Ishikawa (cell line): ENCODE measurements around the gene RANBP10.

Experiments used
- CEBPB ChIP-seq: IDR thresholded peaks from 2 replicates; pipeline ENCODE4 v1.6.1; 2012
- CREB1 ChIP-seq: IDR thresholded peaks from 2 replicates; pipeline ENCODE4 v1.6.1; 2012; ENCODE audit warnings: low read depth
- EGR1 ChIP-seq: IDR thresholded peaks from 2 replicates; pipeline ENCODE4 v1.6.1; 2012
- EP300 ChIP-seq: IDR thresholded peaks from 2 replicates; pipeline ENCODE4 v1.6.1; 2012; ENCODE audit warnings: borderline replicate concordance
- TCF12 ChIP-seq: IDR thresholded peaks from 2 replicates; pipeline ENCODE4 v1.6.1; 2012; ENCODE audit warnings: low read depth
- YY1 ChIP-seq: IDR thresholded peaks from 2 replicates; pipeline ENCODE4 v1.6.1; 2012; ENCODE audit warnings: low read depth
- ZBTB7A ChIP-seq: IDR thresholded peaks from 2 replicates; pipeline ENCODE4 v1.6.1; 2012; ENCODE audit warnings: low read depth
- TF ChIP-seq, protein P1 (sequence below): IDR thresholded peaks from 2 replicates; pipeline ENCODE4 v1.6.1; 2012
- TF ChIP-seq, protein P2 (sequence below): IDR thresholded peaks from 2 replicates; pipeline ENCODE4 v1.6.1; 2012

DNA sequence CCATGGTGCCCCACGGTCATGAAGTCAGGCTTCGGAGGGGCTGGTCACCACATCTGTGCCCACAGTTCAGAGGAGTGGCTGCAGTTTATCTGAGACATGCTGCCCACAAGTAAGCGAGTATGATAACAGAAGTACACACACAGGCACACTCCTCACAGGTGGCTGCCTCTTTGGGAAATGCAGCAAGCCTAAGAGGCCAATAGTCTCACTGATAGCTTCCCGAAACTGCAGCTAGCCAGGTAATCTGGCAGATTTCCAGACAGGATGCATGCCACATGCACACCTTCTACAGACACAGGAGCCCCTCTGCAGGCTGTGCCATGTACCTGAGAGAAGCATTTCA lies 74.6 kb downstream of the RANBP10 start:
- TF ChIP-seq YY1 (no peak), EP300 (no peak), ZBTB7A (no peak), CEBPB (no peak), EGR1 (no peak), TCF12 (no peak), CREB1 (no peak)
- TF ChIP-seq, protein P1, sequence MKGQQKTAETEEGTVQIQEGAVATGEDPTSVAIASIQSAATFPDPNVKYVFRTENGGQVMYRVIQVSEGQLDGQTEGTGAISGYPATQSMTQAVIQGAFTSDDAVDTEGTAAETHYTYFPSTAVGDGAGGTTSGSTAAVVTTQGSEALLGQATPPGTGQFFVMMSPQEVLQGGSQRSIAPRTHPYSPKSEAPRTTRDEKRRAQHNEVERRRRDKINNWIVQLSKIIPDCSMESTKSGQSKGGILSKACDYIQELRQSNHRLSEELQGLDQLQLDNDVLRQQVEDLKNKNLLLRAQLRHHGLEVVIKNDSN = no peak
- TF ChIP-seq, protein P2, sequence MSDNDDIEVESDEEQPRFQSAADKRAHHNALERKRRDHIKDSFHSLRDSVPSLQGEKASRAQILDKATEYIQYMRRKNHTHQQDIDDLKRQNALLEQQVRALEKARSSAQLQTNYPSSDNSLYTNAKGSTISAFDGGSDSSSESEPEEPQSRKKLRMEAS = no peak
